Kidney epithelial cell (primary cell): ENCODE measurements around the gene PRKACG. TPM values are rescaled to one million over a fixed set of nuclear protein-coding genes. Genes with fewer than 3 reads are reported as not detected.

ENCODE experiments used
- DNase-seq: peaks from one replicate; pipeline ENCODE4 v3.0.0-alpha.2; 2010; ENCODE audit warnings: low read depth
- H3K27me3 ChIP-seq: 2 replicates; pipeline ENCODE4 v1.6.0; 2011; ENCODE audit warnings: low read length; ENCODE audit not compliant: control insufficient read depth, insufficient read depth
- H3K36me3 ChIP-seq: 2 replicates; pipeline ENCODE4 v1.5.1; 2011; ENCODE audit warnings: low read length; ENCODE audit not compliant: control insufficient read depth, insufficient read depth
- H3K4me3 ChIP-seq: 2 replicates; pipeline ENCODE4 v1.5.1; 2011; ENCODE audit warnings: low read depth, mild to moderate bottlenecking, control low read depth, low read length
- CTCF ChIP-seq: IDR thresholded peaks from 2 replicates; pipeline ENCODE4 v1.5.1; 2011; ENCODE audit warnings: mild to moderate bottlenecking, moderate library complexity, low read length, control low read depth, inconsistent platforms; ENCODE audit not compliant: insufficient read depth, poor library complexity, severe bottlenecking
- total RNA-seq: library from RNA; depleted of rRNA; stranded (reverse); fragments of >200 nt; gene quantifications from 2 replicates; pipeline ENCODE4 v1.2.3, GENCODE V29; 2015

PRKACG gene
- total RNA-seq, 1 donor from 2014 or later, result not detected

DNA sequence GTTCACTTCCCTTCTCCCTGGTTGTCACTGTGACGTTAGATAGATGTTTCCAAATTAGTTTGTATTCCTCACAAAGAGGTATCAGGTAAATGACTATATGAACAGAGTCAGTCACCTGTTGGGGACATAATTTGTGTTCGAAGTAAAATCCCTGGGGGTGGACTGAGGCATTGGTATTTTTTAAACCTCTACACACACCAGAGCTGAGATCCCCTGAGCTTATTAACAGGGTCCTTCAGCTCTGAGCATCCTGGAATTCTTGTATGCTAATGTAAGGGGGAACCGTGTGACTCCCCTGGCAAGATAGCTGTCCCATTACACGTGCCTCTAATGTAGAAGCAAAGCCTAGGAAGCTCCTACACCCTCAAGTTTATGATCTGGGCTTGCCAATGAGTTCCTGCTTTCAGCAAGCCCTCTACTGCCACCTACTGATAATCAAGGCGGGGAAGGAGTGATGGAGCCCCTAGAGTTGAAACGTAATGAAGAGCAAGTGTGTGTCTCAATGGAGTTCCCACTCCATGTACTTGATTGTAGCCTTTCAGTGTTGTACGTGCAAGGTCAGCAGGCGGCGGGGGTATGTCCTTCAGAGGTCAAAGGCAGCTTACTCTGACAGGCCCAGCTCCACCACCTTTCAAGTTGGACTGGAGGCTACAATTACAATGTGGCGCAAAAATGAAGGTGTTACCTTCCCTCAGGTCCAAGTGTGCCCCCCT lies 14.4 kb downstream of the PRKACG start:
- no peak overlapping the region for H3K4me3 ChIP-seq
- TF ChIP-seq CTCF, result peak; percentile 89
- H3K27me3 ChIP-seq, result peaks cover 3% of the 10 kb centered on the region
- peak; percentile 29 for DNase-seq
- no peaks in the 10 kb centered on the region for H3K36me3 ChIP-seq

DNA sequence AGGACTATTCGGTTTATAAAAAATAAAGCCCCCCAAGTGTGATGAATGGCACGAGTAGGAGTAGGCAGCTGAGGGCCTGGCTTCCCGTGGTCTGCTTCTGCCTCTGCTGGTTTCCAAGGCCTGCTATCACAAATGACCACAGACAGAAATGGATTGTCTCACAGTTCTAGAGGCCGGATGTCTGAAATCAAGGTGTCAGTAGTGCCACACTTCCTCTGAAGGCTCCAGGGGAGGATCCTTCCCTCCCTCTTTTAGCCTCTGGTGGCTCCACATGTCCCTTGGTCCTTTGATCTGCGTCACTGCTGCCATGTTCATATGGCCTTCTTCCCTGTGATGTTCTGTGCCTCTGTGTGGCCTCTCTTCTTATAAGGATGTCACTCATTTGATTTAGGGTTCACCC lies 15.1 kb downstream of the PRKACG start:
- H3K36me3 ChIP-seq, result no peaks in the 10 kb centered on the region
- H3K27me3 ChIP-seq, result peaks cover 3% of the 10 kb centered on the region
- H3K4me3 ChIP-seq, result no peak overlapping the region
- DNase-seq, result no peak
- no peak for TF ChIP-seq CTCF

DNA sequence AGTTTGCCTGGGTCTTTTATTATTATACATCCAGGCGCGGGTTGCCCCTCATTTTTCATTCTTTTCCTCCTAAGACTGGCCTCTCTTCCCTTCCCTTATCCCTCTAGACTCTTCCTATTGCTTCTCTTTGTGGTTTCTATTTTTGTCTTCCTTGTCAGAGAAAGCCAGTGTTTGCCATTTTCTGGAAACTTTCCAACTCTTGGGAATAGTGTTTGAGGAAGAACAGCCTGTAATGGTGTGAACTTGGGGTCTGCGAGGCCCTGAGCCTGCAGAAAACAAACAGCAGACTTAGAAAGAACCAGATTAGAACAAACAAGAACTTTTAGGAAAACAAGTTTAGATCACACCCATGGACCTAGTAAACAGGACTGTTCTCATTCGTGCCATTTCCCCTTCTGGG lies 15.5 kb downstream of the PRKACG start:
- no peak for TF ChIP-seq CTCF
- no peak overlapping the region for H3K4me3 ChIP-seq
- no peak for DNase-seq
- no peaks in the 10 kb centered on the region for H3K36me3 ChIP-seq
- H3K27me3 ChIP-seq, result peaks cover 3% of the 10 kb centered on the region

- no peak for DNase-seq
- no peak overlapping the region for H3K4me3 ChIP-seq
- peaks cover 3% of the 10 kb centered on the region for H3K27me3 ChIP-seq
- TF ChIP-seq CTCF, result no peak
- no peaks in the 10 kb centered on the region for H3K36me3 ChIP-seq
Measured at GRCh38 chr9:68997666-68998065, 16.2 kb downstream of the PRKACG start.

DNA sequence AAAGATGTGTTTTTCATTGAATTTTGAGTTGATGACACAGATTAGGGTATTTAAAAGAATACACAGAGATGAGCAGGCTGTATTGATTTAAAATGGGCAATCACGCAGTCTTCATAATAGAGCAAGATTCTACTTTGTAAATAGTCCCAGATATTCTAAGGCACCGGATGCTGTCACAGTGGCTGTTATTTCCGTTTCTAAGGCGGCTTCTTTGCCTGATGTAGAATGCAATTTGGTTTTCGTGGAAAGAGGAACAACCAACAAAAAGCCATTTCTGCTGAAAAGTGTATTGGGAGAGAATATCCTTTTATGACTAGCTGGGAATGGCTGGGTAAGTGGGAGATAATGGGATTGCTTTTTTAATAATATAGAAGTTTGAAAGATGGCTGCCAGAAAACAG lies 17.5 kb downstream of the PRKACG start:
- H3K27me3 ChIP-seq, result peaks cover 3% of the 10 kb centered on the region
- no peak for DNase-seq
- H3K4me3 ChIP-seq, result no peak overlapping the region
- TF ChIP-seq CTCF, result no peak
- H3K36me3 ChIP-seq, result no peaks in the 10 kb centered on the region

DNA sequence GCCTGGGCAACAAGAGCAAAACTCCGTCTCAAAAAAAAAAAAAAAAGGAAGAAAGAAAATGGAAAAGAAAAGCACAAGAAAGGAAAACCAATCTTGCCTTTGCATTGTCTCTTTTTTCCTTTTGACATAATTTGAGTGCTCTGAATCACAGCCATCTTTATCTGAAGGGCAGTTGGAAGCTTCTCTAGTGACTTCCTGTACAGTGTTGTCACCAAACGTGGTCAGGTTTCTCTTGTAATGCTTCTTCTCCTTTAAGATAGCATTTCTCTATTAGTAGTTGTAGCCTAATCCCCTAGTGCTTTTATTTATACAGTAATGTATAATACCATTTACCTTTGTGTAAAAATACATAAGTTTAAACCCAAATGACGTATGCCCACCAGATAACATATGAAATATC lies 18.1 kb downstream of the PRKACG start:
- Histone ChIP-seq H3K36me3 (no peaks in the 10 kb centered on the region), H3K27me3 (peaks cover 3% of the 10 kb centered on the region), H3K4me3 (no peak overlapping the region)
- DNase-seq, result no peak
- TF ChIP-seq CTCF, result no peak
